ENCODE measurements around the gene NUMBL.

DNA sequence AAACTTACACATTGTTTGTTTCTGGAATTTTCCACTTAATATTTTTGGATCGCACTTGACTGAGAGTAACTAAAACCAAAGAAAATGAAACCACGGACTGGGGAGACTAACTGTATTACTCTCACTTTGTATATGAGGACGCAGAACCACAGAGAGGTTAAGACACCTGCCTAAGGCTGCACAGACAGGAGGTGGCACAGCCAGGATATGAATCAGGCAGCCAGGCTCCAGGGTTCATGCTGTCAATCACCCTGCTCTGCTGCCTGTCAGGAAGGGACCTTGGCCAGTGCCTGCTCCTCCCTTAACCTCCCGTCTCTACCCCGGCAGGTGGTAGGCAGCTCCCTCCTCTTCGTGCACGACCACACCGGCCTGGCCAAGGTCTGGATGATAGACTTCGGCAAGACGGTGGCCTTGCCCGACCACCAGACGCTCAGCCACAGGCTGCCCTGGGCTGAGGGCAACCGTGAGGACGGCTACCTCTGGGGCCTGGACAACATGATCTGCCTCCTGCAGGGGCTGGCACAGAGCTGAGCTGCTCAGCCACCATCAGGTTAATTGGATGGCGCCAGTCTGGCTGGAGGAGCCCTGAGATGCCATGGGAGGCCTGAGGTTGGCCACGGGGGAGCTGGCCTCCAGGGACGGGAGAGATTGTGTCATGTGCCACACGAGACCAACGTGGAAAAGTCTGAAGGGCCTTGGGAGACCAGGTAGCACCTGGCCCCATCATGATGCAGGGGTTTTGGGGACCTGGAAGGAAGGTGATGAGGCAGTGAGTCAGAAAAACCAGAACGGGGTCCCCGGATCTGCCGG, 48.8 kb upstream of the NUMBL start:
- no peak for TF ChIP-seq EZH2 (IDR thresholded peaks at IDR 0.05; ENCODE audit: insufficient read depth, poor library complexity, severe bottlenecking)
- TF ChIP-seq EZH2phosphoT487 (IDR thresholded peaks at IDR 0.05; ENCODE audit: insufficient read depth, low read depth), result no peak

Data from GM23248 (cell line).